NB4 (cell line): ENCODE results near the gene SH2B3.

Source experiments
- DNase-seq: peaks from one replicate; pipeline ENCODE4 v3.0.0; 2010; ENCODE audit warnings: low read depth
- H3K4me3 ChIP-seq: one replicate; pipeline ENCODE4 v1.5.1; 2011; ENCODE audit warnings: mild to moderate bottlenecking, low read depth, low read length, moderate library complexity
- CTCF ChIP-seq: IDR thresholded peaks from one replicate; pipeline ENCODE4 v1.5.1; 2012; ENCODE audit warnings: low read depth, low read length
- MAX ChIP-seq: IDR thresholded peaks from 2 replicates; pipeline ENCODE4 v1.6.1; 2011; ENCODE audit warnings: low read depth, low read length
- MYC ChIP-seq: IDR thresholded peaks from 2 replicates; pipeline ENCODE4 v1.6.1; 2011; ENCODE audit warnings: low read depth, low read length
- POLR2A ChIP-seq: IDR thresholded peaks from 2 replicates; pipeline ENCODE4 v1.6.1; 2011; ENCODE audit warnings: mild to moderate bottlenecking; ENCODE audit not compliant: insufficient read length; ENCODE audit errors: extremely low read depth

Gene SH2B3

GRCh38 chr12:111446631-111447570 is 41.2 kb downstream of the SH2B3 start:
- peak; percentile 11 for DNase-seq
- H3K4me3 ChIP-seq: no peak overlapping the region
- TF ChIP-seq MAX (no peak), CTCF (no peak), MYC (no peak), POLR2A (no peak)

- no peak overlapping the region for H3K4me3 ChIP-seq
- TF ChIP-seq CTCF (no peak), MYC (no peak), POLR2A (no peak), MAX (no peak)
- DNase-seq: peak; percentile 13
Measured at GRCh38 chr12:111447571-111448265, 42.0 kb downstream of the SH2B3 start.

- DNase-seq: peak; percentile 6
- TF ChIP-seq CTCF: no peak
- TF ChIP-seq POLR2A: no peak
- no peak for TF ChIP-seq MYC
- TF ChIP-seq MAX: no peak
- no peak overlapping the region for H3K4me3 ChIP-seq
Measured at GRCh38 chr12:111448266-111448830, 42.6 kb downstream of the SH2B3 start.

GRCh38 chr12:111448846-111449790 is 43.4 kb downstream of the SH2B3 start:
- peak; percentile 19 for DNase-seq
- H3K4me3 ChIP-seq: no peak overlapping the region
- TF ChIP-seq MYC: no peak
- no peak for TF ChIP-seq POLR2A
- no peak for TF ChIP-seq MAX
- TF ChIP-seq CTCF: no peak

GRCh38 chr12:111450676-111451075 is 45.0 kb downstream of the SH2B3 start:
- no peak overlapping the region for H3K4me3 ChIP-seq
- DNase-seq: peak; percentile 8
- TF ChIP-seq MYC (no peak), MAX (no peak), CTCF (no peak), POLR2A (no peak)
